ENCODE data around the gene PTPA.

PTPA gene

DNA sequence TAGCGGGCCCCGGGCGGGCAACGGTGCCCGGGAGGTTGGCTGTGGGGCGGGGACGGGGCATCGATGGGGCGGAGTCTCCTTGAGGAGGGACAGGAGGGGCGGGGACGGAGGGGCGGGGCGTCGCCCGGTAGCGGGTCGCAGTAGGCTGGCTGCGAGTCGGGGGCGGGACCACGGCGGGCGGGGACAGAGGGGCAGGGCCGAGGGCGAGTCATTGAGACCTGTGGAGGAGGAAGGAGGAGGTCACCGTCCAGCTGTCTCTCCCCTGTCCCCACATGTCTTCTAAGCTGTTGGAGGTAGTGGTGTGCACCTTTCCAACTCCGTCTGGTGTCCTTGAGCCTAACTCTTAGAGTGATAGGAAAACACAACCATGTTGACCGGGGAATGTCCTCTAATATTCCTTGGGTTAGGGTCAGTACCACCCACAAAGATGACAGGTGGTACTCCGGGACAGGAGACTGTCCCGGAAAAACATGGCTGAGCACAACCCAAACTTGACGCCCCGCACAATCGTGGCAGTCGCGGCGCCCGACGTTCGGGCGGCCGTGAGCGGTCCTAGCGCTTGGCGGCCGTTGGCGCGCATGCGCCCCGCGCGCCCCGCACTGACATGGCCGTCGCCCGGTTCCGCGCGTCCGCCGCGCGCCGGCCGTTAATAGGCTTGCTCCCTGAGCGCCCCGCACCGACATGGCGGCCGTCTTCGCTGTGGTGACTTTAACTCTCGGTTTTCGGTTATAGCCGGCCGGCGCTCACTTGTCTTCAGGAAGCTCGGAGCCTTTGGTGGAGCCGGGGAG is at the start of gene PTPA, which contains the start of gene CRAT:
Gene PTPA, plus strand, starts transcription at position 676 of the 788 bp plus-strand sequence. CDS start 186 bp downstream, outside the sequence.
Gene CRAT, minus strand, starts transcription at position 54 of the 788 bp plus-strand sequence. CDS start 284 bp downstream, outside the sequence.
- Histone ChIP-seq H3K27me3 (no peaks in the 10 kb centered on the region), H3K27ac (peak within 1 kb of the TSS; percentile 88 to 92)
- TF ChIP-seq, protein P1, sequence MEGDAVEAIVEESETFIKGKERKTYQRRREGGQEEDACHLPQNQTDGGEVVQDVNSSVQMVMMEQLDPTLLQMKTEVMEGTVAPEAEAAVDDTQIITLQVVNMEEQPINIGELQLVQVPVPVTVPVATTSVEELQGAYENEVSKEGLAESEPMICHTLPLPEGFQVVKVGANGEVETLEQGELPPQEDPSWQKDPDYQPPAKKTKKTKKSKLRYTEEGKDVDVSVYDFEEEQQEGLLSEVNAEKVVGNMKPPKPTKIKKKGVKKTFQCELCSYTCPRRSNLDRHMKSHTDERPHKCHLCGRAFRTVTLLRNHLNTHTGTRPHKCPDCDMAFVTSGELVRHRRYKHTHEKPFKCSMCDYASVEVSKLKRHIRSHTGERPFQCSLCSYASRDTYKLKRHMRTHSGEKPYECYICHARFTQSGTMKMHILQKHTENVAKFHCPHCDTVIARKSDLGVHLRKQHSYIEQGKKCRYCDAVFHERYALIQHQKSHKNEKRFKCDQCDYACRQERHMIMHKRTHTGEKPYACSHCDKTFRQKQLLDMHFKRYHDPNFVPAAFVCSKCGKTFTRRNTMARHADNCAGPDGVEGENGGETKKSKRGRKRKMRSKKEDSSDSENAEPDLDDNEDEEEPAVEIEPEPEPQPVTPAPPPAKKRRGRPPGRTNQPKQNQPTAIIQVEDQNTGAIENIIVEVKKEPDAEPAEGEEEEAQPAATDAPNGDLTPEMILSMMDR (IDR thresholded peaks at IDR 0.05): peak in 1 of 2 experiments; percentile 15

GRCh38 chr9:129063061-129063460 is 48.2 kb upstream of the PTPA start:
- H3K9me3 ChIP-seq: no peaks in the 10 kb centered on the region
- no peaks in the 10 kb centered on the region for H3K27me3 ChIP-seq
- no peak overlapping the region for H3K4me3 ChIP-seq
- TF ChIP-seq, protein P1 (IDR thresholded peaks at IDR 0.05): no peak
- intact Hi-C loops (cut with DNase I; ENCODE audit: low total_unique reads): no loop called here
- H3K4me1 ChIP-seq: no peaks in the 10 kb centered on the region
- no peak for DNase-seq
- peaks cover 56 to 87% (median 71%) of the 10 kb centered on the region in 3 donors for H3K36me3 ChIP-seq
- H3K27ac ChIP-seq: no peak overlapping the region

More for the DNA sequence above, at the start of gene PTPA, which contains the start of gene CRAT:
- peak; percentile 97 to 99 for DNase-seq
- Histone ChIP-seq H3K4me1 (peaks cover 0 to 50% (median 27%) of the 10 kb centered on the region in 4 donors), H3K36me3 (peaks cover 5 to 28% (median 22%) of the 10 kb centered on the region in 3 donors), H3K4me3 (peak within 1 kb of the TSS; percentile 80 to 84), H3K9me3 (no peaks in the 10 kb centered on the region)
- intact Hi-C loops (cut with DNase I; ENCODE audit: low total_unique reads): no loop called here

DNA sequence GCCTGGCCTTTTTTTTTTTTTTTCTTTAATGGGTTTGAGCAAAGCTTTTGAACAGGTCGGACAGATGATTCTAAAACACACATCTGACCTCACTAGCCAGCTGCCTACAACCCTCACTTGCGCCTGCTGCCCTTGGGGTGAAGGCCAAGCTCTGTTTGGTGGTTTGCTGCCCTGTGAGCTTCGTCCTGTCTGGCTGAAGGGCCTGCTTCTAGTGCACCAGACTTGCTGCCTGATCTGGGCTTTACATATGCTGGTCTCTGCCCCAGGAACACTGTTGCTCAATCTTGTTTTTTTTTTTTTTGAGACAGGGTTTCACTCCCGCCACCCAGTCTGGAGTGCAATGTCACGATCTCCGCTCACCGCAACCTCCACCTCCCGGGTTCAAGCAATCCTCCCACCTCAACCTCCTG is 46.7 kb upstream of the PTPA start:
- Histone ChIP-seq H3K27ac (no peak overlapping the region), H3K9me3 (no peaks in the 10 kb centered on the region), H3K36me3 (peaks cover 50 to 92% (median 75%) of the 10 kb centered on the region in 3 donors), H3K4me1 (no peaks in the 10 kb centered on the region), H3K27me3 (no peaks in the 10 kb centered on the region), H3K4me3 (no peak overlapping the region)
- intact Hi-C loops (cut with DNase I; ENCODE audit: low total_unique reads): no loop called here
- DNase-seq: no peak
- TF ChIP-seq, protein P1 (IDR thresholded peaks at IDR 0.05): no peak

GRCh38 chr9:129068110-129068509 is 43.1 kb upstream of the PTPA start:
- DNase-seq: no peak
- Histone ChIP-seq H3K4me1 (no peaks in the 10 kb centered on the region), H3K27ac (no peak overlapping the region), H3K27me3 (no peaks in the 10 kb centered on the region), H3K36me3 (peaks cover 18 to 85% (median 59%) of the 10 kb centered on the region in 3 donors), H3K4me3 (no peak overlapping the region), H3K9me3 (no peaks in the 10 kb centered on the region)
- intact Hi-C loops (cut with DNase I; ENCODE audit: low total_unique reads): no loop called here
- TF ChIP-seq, protein P1 (IDR thresholded peaks at IDR 0.05): no peak

DNA sequence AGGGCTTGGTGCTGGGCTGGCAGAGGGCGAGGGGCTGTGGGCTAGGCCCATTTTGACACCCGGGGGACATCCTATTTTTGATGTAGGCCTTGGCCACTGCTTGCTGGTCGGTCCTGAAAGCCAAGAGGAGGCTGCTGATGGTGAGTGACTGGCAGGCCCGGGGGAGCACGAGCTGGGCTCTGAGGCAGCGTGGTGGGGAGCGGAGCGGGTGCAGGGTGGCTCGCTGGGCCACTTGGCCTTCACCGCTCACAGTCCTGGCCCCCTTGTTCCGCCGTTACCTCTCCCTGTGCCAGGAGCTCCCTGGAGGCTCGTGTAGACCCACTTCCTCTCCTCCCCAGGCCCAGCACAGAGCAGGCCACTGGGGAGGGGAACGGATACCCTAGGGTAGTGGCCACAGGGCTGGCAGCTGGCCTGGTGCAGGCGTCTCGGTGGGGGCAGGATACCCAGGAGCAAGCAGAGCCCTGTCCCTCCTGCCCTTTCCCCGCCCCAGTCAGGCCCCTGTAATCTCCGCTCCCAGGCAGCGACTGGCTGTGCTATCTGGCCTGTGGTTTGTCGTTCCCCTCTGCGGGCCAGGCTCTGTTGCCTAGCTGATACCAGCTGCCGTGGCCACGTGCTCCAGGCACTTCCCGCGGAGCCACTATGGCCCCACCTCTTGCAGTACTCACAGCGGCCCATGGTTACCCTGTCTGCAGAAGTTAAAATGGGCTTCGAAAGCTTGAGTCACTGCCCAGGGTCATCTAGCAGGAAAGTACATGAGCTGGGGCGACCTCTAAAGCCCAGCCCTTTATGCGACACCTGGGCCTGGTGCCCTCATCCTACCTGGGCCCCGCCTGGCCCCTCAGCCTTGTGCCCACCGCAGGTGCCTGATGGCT is 42.0 kb upstream of the PTPA start:
- no peaks in the 10 kb centered on the region for H3K27me3 ChIP-seq
- intact Hi-C loops (cut with DNase I; ENCODE audit: low total_unique reads): no loop called here
- H3K27ac ChIP-seq: no peak overlapping the region
- H3K4me3 ChIP-seq: no peak overlapping the region
- no peaks in the 10 kb centered on the region for H3K9me3 ChIP-seq
- DNase-seq: peak; percentile 70 to 72
- H3K4me1 ChIP-seq: no peaks in the 10 kb centered on the region
- TF ChIP-seq, protein P1 (IDR thresholded peaks at IDR 0.05): no peak
- H3K36me3 ChIP-seq: peaks cover 9 to 74% (median 50%) of the 10 kb centered on the region in 3 donors
